Duodenal mucosa (tissue), 2 donors: Measurements from ENCODE around the gene IER2.
"Not testable (repeated sequence)": the region's sequence is repeated elsewhere in the genome, so short reads cannot be mapped to it uniquely, and the experiment has no call there.

Experiments used
- H3K27ac ChIP-seq: one replicate; pipeline ENCODE4 v1.7.0; 2013; ENCODE audit warnings: low read depth, low read length
- H3K27me3 ChIP-seq, 2 donors: one replicate each; pipeline ENCODE4 v1.7.0; 2013; ENCODE audit warnings: low read length in 2 of 2, control low read depth in 1 of 2; ENCODE audit not compliant: insufficient read depth in 2 of 2, control insufficient read depth in 1 of 2
- H3K36me3 ChIP-seq, 2 donors: one replicate each; pipeline ENCODE4 v1.7.0; 2013; ENCODE audit warnings: low read length in 2 of 2, control low read depth in 1 of 2; ENCODE audit not compliant: insufficient read depth in 2 of 2, control insufficient read depth in 1 of 2
- H3K4me1 ChIP-seq, 2 donors: one replicate each; pipeline ENCODE4 v1.7.0; 2013; ENCODE audit warnings: low read length in 2 of 2, control low read depth in 1 of 2; ENCODE audit not compliant: insufficient read depth in 2 of 2, control insufficient read depth in 1 of 2
- H3K4me3 ChIP-seq, 2 donors: one replicate each; pipeline ENCODE4 v1.7.0; 2013; ENCODE audit warnings: low read length in 2 of 2, low read depth in 1 of 2
- H3K9ac ChIP-seq, 2 donors: one replicate each; pipeline ENCODE4 v1.7.0; 2013; ENCODE audit warnings: low read length in 2 of 2, low read depth in 1 of 2
- H3K9me3 ChIP-seq, 2 donors: one replicate each; pipeline ENCODE4 v1.7.0; 2013; ENCODE audit warnings: low read length in 2 of 2, control low read depth in 1 of 2; ENCODE audit not compliant: control insufficient read depth in 1 of 2

The IER2 gene

DNA sequence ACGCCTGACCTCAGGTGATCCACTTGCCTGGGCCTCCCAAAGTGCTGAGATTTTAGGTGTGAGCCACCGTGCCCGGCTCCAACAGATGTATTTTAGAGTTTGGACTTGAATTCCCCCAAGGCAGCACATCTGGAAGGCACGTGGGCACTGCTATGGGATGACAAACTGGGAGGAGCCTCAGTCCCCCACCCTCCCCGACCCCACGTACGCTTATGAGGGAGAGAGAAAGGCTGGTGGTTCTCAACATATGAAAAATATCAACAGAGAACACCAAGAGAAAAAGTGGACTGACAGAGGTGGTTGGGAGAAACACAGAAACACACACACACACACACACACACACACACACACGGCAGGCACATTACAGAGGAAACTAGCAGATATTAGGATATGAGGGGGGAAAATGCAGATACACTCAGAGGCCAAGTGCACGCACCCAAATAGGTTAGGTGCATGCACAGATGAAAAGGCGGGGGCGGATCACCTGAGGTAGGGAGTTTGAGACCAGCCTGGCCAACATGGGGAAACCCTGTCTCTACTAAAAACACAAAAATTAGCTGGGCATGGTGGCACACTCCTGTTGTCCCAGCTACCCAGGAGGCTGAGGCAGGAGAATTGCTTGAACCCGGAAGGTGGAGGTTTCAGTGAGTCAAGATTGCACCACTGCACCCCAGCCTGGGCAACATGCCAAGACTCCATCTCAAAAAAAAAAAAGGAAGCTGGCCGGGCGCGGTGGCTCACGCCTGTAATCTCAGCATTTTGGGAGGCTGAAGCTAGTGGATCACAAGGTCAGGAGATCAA is 3.2 kb upstream of the IER2 start:
- Histone ChIP-seq H3K27me3 (no peaks in the 10 kb centered on the region), H3K4me3 (no peak overlapping the region), H3K27ac (no peak overlapping the region), H3K36me3 (peaks cover 0 to 17% of the 10 kb centered on the region in 2 donors), H3K9me3 (no peaks in the 10 kb centered on the region), H3K4me1 (peaks cover 10 to 16% of the 10 kb centered on the region in 2 donors), H3K9ac (no peak overlapping the region)

DNA sequence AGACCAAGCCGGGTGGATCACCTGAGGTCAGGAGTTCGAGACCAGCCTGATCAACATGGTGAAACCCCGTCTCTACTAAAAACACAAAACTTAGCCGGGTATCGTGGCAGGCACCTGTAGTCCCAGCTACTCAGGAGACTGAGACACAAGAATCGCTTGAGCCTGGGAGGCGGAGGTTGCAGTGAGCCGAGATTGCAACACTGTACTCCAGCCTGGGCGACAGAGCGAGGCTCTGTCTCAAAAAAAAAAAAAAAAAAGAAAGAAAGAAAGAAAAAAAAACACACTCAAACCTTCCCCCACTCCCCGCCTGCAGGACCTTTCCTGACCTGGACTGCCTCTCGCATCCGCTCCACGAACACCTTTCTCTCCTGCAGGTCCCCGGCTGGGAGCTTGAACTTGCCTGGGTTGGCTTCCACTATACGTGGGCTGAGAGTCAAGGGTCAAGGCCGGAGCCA is 1.0 kb upstream of the IER2 start:
- peak overlapping the region; percentile 20 for H3K27ac ChIP-seq

DNA sequence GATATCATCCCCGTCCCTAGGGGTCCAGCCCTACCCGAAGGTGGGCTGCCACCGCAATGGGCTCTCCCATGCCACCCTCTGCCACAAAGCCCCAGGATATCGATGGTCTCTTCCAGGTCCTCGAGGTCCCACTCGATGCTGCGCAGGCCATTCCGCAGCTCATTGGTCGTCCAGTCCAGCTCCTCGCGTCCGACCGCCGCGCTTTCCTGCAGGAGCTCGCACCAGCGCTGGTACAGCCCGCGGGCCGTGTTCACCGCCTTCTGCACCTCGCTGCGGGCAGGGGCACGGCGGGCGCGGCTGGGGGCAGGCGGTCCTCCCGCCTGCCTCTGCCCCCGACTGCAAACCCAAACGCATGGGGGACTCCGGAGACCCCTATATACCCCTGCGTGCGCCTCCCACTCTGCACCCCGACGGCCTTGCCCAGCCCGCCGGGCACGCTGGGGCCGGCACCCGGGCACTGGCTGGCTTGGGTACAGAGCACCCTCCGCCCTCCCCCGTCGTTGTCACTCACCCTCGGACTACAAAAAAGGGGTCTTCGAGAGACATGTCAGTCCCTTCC is 504 bp upstream of the IER2 start:
- Histone ChIP-seq H3K9ac (peak overlapping the region; percentile 94 to 99), H3K27ac (peak overlapping the region; percentile 20), H3K36me3 (peaks cover 0 to 9% of the 10 kb centered on the region in 2 donors), H3K4me3 (peak overlapping the region; percentile 89 to 97), H3K9me3 (no peaks in the 10 kb centered on the region), H3K27me3 (no peaks in the 10 kb centered on the region), H3K4me1 (peaks cover 10 to 13% of the 10 kb centered on the region in 2 donors)

More for the DNA sequence above, 1.0 kb upstream of the IER2 start:
- Histone ChIP-seq H3K9ac (peak overlapping the region; percentile 94 to 99), H3K4me1 (peaks cover 10 to 13% of the 10 kb centered on the region in 2 donors), H3K4me3 (peak overlapping the region; percentile 89 to 97), H3K36me3 (peaks cover 0 to 14% of the 10 kb centered on the region in 2 donors)
- not testable (repeated sequence) for H3K9me3 ChIP-seq, H3K27me3 ChIP-seq

DNA sequence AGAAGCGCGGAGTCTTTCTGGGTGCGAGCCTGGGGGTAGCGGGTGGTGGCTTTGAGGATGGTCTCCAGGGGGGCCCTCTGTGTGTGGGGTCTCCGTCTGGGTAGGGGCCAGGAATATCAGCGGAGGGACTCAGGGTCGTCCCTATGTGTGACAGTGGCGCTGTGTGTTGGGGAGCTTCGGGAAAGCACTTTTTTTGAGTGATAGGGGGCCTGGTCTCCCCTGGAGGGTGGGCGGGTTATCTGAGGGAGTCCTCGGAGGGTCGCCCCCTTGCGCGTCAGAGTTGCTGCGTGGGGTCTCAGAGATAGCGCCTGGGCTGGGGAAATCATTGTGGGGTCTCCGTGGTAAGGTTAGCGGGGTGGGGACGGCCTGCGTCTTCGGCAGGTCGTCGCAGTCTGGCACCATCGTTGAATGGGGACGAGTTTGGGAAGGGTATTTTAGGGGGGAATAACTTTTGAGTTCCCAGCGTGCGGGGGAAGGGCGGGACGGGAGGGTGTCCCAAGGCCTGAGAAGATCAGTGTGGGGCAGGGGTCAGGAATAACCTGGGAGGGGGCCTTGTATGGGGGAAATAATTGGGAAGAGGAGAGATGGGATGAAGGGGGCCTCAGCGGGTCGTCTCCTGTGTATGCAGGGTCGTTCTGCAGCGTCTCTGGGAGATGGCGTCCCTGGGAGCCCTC is 857 bp downstream of the IER2 start:
- H3K27ac ChIP-seq = peak overlapping the region; percentile 91
- H3K27me3 ChIP-seq = no peaks in the 10 kb centered on the region
- H3K4me1 ChIP-seq = peaks cover 15 to 22% of the 10 kb centered on the region in 2 donors
- peaks cover 0 to 3% of the 10 kb centered on the region in 2 donors for H3K36me3 ChIP-seq
- peak overlapping the region; percentile 89 to 97 for H3K4me3 ChIP-seq
- H3K9me3 ChIP-seq = no peaks in the 10 kb centered on the region
- H3K9ac ChIP-seq = peak overlapping the region; percentile 99 to 100

DNA sequence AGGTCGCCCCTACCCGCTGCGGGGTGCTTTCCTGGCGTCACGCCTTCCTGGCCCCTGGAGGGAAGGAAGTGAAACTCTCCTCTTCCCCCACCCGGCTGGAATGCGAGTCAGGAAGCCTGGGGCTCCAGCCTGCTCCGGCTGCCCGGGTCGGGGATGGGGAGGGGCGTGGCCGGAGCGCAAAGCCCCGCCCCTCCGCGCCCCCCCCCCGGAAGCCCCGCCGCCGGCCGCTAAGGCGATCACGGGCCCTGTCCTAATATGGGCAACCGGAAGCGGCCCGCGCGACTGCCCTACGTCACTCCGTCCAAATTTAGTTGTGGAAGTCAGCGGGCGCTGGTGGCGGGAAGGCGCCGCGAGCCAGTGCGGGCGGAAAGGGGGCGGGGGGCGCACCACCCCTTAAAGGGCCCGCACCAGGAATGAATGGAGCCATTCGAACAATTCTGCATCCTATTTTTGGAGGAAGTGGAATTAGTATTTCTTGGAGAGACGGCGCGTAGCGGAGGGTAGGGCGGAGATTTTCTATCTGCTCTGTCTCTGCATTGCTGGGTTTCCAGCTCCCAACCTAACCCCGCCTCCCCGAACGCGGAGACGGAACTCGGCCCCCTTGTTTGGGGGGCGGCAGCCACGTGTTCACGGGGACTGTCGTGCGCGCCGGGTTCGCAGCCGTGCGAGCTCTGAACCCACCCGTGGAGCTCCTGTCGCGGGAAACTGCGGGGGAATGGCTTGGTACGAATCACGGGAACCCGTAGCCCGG is 1.6 kb downstream of the IER2 start:
- Histone ChIP-seq H3K4me3 (peak overlapping the region; percentile 95 to 99), H3K9ac (peak overlapping the region; percentile 99 to 100), H3K27me3 (no peaks in the 10 kb centered on the region), H3K36me3 (peaks cover 0 to 3% of the 10 kb centered on the region in 2 donors), H3K27ac (peak overlapping the region; percentile 94), H3K9me3 (no peaks in the 10 kb centered on the region), H3K4me1 (peaks cover 19 to 27% of the 10 kb centered on the region in 2 donors)

DNA sequence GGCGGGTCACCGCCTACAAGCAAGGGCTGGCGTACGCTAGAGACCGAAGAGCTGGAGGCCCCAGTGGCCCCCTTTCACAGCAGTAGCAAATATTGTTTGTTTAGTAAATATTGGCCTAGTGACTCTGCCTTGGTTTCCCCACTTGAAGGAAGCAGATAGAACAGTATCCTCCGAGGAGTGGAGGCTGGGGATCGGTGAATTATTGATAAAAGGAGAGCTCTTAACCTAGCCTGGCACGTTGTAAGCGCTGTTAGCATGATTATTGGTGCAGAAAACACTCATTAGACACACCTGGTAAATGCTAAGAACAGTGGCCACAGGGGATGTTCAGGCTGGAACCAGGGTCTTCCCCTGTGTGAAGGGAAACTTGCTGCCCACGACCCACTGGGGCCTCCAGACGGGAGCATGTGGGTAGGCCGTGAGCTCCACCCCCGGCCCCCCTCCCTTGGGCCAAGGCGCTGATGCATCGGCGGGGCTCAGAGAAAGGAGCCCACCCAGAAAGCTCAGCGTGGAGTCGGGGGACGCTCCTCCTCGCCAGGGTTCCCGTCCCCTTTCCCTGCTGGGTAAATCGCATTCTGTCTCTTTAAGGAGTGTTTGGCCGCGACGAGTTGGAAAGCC is 2.3 kb downstream of the IER2 start:
- Histone ChIP-seq H3K27ac (peak overlapping the region; percentile 94), H3K9me3 (no peaks in the 10 kb centered on the region), H3K36me3 (peaks cover 0 to 3% of the 10 kb centered on the region in 2 donors), H3K4me3 (peak overlapping the region; percentile 95 to 99), H3K4me1 (peaks cover 15 to 27% of the 10 kb centered on the region in 2 donors), H3K9ac (peak overlapping the region; percentile 99 to 100), H3K27me3 (no peaks in the 10 kb centered on the region)

DNA sequence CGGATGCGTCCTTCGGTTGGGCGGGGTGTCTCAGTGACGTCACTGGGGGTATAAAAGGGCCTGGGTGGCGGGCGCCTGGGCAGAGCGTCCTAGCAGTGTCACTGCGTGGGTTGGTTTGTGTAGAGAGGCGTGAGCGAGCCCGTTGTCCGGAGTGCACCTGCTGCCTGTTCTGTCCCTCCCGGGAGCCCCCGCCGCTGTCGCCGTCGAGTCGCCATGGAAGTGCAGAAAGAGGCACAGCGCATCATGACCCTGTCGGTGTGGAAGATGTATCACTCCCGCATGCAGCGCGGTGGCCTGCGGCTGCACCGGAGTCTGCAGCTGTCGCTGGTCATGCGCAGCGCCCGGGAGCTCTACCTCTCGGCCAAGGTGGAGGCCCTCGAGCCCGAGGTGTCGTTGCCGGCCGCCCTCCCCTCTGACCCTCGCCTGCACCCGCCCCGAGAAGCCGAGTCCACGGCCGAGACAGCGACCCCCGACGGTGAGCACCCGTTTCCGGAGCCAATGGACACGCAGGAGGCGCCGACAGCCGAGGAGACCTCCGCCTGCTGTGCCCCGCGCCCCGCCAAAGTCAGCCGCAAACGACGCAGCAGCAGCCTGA is 2.9 kb downstream of the IER2 start:
- Histone ChIP-seq H3K36me3 (peaks cover 0 to 3% of the 10 kb centered on the region in 2 donors), H3K27ac (peak overlapping the region; percentile 94), H3K9ac (peak overlapping the region; percentile 99 to 100), H3K4me3 (peak overlapping the region; percentile 95 to 99), H3K4me1 (peaks cover 15 to 27% of the 10 kb centered on the region in 2 donors), H3K9me3 (no peaks in the 10 kb centered on the region), H3K27me3 (no peaks in the 10 kb centered on the region)

DNA sequence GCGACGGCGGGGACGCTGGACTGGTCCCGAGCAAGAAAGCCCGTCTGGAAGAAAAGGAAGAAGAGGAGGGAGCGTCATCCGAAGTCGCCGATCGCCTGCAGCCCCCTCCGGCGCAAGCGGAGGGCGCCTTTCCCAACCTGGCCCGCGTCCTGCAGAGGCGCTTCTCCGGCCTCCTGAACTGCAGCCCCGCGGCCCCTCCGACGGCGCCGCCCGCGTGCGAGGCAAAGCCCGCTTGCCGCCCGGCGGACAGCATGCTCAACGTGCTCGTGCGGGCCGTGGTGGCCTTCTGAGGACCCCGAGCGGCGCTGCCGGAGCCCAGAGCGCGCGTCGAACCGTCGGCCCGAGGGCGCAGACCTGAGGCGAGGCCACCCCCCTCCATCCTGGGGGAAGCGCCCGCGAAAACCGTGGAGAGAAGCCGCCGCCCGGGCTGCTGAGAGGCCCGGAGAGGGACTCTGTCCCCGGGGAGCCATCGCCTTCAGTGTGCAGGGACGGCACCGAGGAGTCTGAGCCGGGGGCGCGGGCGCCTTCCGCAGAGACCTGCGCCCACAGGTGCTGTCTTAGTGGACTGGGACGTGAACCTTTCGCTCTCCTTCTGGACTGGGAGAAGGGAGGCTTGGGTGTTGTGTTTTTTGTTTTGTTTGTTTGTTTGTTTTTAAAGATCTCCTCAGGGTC is 3.5 kb downstream of the IER2 start:
- peak overlapping the region; percentile 95 to 99 for H3K4me3 ChIP-seq
- no peaks in the 10 kb centered on the region for H3K9me3 ChIP-seq
- peak overlapping the region; percentile 99 to 100 for H3K9ac ChIP-seq
- peak overlapping the region; percentile 94 for H3K27ac ChIP-seq
- H3K4me1 ChIP-seq = peaks cover 14 to 23% of the 10 kb centered on the region in 2 donors
- H3K27me3 ChIP-seq = no peaks in the 10 kb centered on the region
- peaks cover 0 to 3% of the 10 kb centered on the region in 2 donors for H3K36me3 ChIP-seq
